Hepatocyte (in vitro differentiated cells): ENCODE measurements around the gene TEX50. TPM values are rescaled to one million over a fixed set of nuclear protein-coding genes. Genes with fewer than 3 reads are reported as not detected.
"Not testable (repeated sequence)": the region's sequence is repeated elsewhere in the genome, so short reads cannot be mapped to it uniquely, and the experiment has no call there.

Experiments used
- DNase-seq: peaks from one replicate; pipeline ENCODE4 v3.0.0-alpha.2; 2016; ENCODE audit warnings: low spot score
- H2AFZ ChIP-seq: fragments of 200-600 bp; sonication (generic); 2 replicates; pipeline ENCODE4 v1.6.0; 2016; ENCODE audit warnings: antibody characterized with exemption, mild to moderate bottlenecking
- H3K27ac ChIP-seq: fragments of 200-600 bp; sonication (generic); 2 replicates; pipeline ENCODE4 v1.5.1; 2016; ENCODE audit warnings: mild to moderate bottlenecking
- H3K27me3 ChIP-seq: fragments of 200-600 bp; sonication (generic); 2 replicates; pipeline ENCODE4 v1.6.1; 2016
- H3K36me3 ChIP-seq: fragments of 200-600 bp; sonication (generic); replicated peaks from 2 replicates; pipeline ENCODE4 v1.5.1; 2016; ENCODE audit warnings: low read depth; ENCODE audit not compliant: insufficient read depth
- H3K4me1 ChIP-seq: fragments of 200-600 bp; sonication (generic); 2 replicates; pipeline ENCODE4 v1.5.1; 2016; ENCODE audit warnings: mild to moderate bottlenecking, moderate library complexity; ENCODE audit not compliant: insufficient read depth
- H3K4me2 ChIP-seq: fragments of 200-600 bp; sonication (generic); 2 replicates; pipeline ENCODE4 v1.6.0; 2016
- H3K4me3 ChIP-seq: fragments of 200-600 bp; sonication (generic); 2 replicates; pipeline ENCODE4 v1.5.1; 2016; ENCODE audit warnings: mild to moderate bottlenecking
- H3K79me2 ChIP-seq: fragments of 200-600 bp; sonication (generic); 2 replicates; pipeline ENCODE4 v1.6.0; 2017; ENCODE audit warnings: mild to moderate bottlenecking
- H3K9me2 ChIP-seq: fragments of 200-600 bp; sonication (generic); replicated peaks from 2 replicates; pipeline ENCODE4 v1.6.0; 2017; ENCODE audit warnings: mild to moderate bottlenecking; ENCODE audit not compliant: insufficient read depth
- H3K9me3 ChIP-seq: fragments of 200-600 bp; sonication (generic); 2 replicates; pipeline ENCODE4 v1.5.1; 2016; ENCODE audit warnings: low read depth, mild to moderate bottlenecking
- H4K20me1 ChIP-seq: fragments of 200-600 bp; sonication (generic); 2 replicates; pipeline ENCODE4 v1.6.0; 2016; ENCODE audit warnings: mild to moderate bottlenecking; ENCODE audit not compliant: insufficient read depth, poor library complexity, severe bottlenecking
- CTCF ChIP-seq: fragments of 200-600 bp; sonication (generic); IDR thresholded peaks from 2 replicates; pipeline ENCODE4 v1.5.1; 2016; ENCODE audit warnings: antibody characterized with exemption, mild to moderate bottlenecking; ENCODE audit not compliant: poor library complexity
- EZH2 ChIP-seq: fragments of 200-600 bp; sonication (generic); IDR thresholded peaks from 2 replicates; pipeline ENCODE4 v1.6.1; 2016; ENCODE audit warnings: antibody characterized with exemption, mild to moderate bottlenecking, borderline replicate concordance
- EZH2phosphoT487 ChIP-seq: fragments of 200-600 bp; sonication (generic); IDR thresholded peaks from one replicate; pipeline ENCODE4 v1.6.1; 2018; ENCODE audit warnings: antibody characterized with exemption, mild to moderate bottlenecking, low read depth, moderate library complexity; ENCODE audit not compliant: unreplicated experiment, severe bottlenecking
- WGBS: methylation state at CpG from one replicate; pipeline ENCODE4 v1.1.6; 2016; ENCODE audit warnings: low lambda C conversion rate; ENCODE audit errors: missing lambda C conversion rate; 5-methylcytosine and 5-hydroxymethylcytosine counted together
- polyA plus RNA-seq: library from polyadenylated mRNA; unstranded; fragments of >200 nt; fragmentation: Nextera tagmentation; extraction: Ambion mirVana; gene quantifications from 2 replicates; pipeline ENCODE4 v1.2.1, GENCODE V29; 2016
- total RNA-seq: library from RNA; depleted of rRNA; stranded (reverse); fragments of >200 nt; gene quantifications from 2 replicates; pipeline ENCODE4 v1.2.3, GENCODE V29; 2014

TEX50 gene
- total and polyA plus RNA-seq, 2 experiments from 2014 or later, result not detected

GRCh38 chr1:173638043-173639021 is 3.2 kb downstream of the TEX50 start:
- TF ChIP-seq EZH2phosphoT487 (no peak), EZH2 (no peak), CTCF (no peak)
- H3K4me2 ChIP-seq, result peak overlapping the region; percentile 64

GRCh38 chr1:173639102-173639501 is 4.0 kb downstream of the TEX50 start:
- H3K4me1 ChIP-seq, result no peaks in the 10 kb centered on the region
- H3K9me2 ChIP-seq, result no peaks in the 10 kb centered on the region
- 30% methylated on average over 2 of the region's 2 CpGs for WGBS
- no peaks in the 10 kb centered on the region for H4K20me1 ChIP-seq
- no peaks in the 10 kb centered on the region for H3K27me3 ChIP-seq
- peak overlapping the region; percentile 79 for H3K27ac ChIP-seq
- no peak for TF ChIP-seq EZH2
- no peak for TF ChIP-seq EZH2phosphoT487
- TF ChIP-seq CTCF, result no peak
- H3K79me2 ChIP-seq, result peaks cover 8% of the 10 kb centered on the region
- no peaks in the 10 kb centered on the region for H3K9me3 ChIP-seq
- no peak overlapping the region for H2AFZ ChIP-seq
- DNase-seq, result no peak
- no peak overlapping the region for H3K4me3 ChIP-seq
- no peaks in the 10 kb centered on the region for H3K36me3 ChIP-seq
- H3K4me2 ChIP-seq, result peak overlapping the region; percentile 64

More at GRCh38 chr1:173638043-173639021, 3.2 kb downstream of the TEX50 start:
- Histone ChIP-seq H4K20me1 (no peaks in the 10 kb centered on the region), H3K79me2 (peaks cover 8% of the 10 kb centered on the region), H2AFZ (no peak overlapping the region), H3K4me1 (no peaks in the 10 kb centered on the region), H3K9me3 (no peaks in the 10 kb centered on the region), H3K27me3 (no peaks in the 10 kb centered on the region), H3K27ac (peak overlapping the region; percentile 79), H3K9me2 (no peaks in the 10 kb centered on the region), H3K36me3 (no peaks in the 10 kb centered on the region), H3K4me3 (peak overlapping the region; percentile 23)
- DNase-seq, result peak; percentile 9
- WGBS, result 74% methylated on average over 12 of the region's 12 CpGs

- not testable (repeated sequence) for H4K20me1 ChIP-seq
- H3K4me2 ChIP-seq, result peak overlapping the region; percentile 11
Observed at GRCh38 chr1:173642450-173643139, 7.5 kb downstream of the TEX50 start.

GRCh38 chr1:173646656-173647055 is 11.5 kb downstream of the TEX50 start:
- Histone ChIP-seq H2AFZ (no peak overlapping the region), H3K27ac (no peak overlapping the region), H4K20me1 (no peaks in the 10 kb centered on the region), H3K4me2 (no peak overlapping the region), H3K4me3 (no peak overlapping the region), H3K27me3 (no peaks in the 10 kb centered on the region), H3K9me2 (no peaks in the 10 kb centered on the region), H3K4me1 (no peaks in the 10 kb centered on the region), H3K9me3 (no peaks in the 10 kb centered on the region), H3K36me3 (no peaks in the 10 kb centered on the region), H3K79me2 (peaks cover 13% of the 10 kb centered on the region)
- 50% methylated on average over 3 of the region's 3 CpGs for WGBS
- TF ChIP-seq EZH2phosphoT487 (no peak), EZH2 (no peak), CTCF (no peak)
- no peak for DNase-seq

More at GRCh38 chr1:173642450-173643139, 7.5 kb downstream of the TEX50 start:
- not testable (repeated sequence) for H3K9me2 ChIP-seq, H3K36me3 ChIP-seq, H3K4me1 ChIP-seq, H3K27me3 ChIP-seq, H2AFZ ChIP-seq, H3K4me3 ChIP-seq, H3K9me3 ChIP-seq
- DNase-seq, result peak; percentile 13
- 79% methylated on average over 4 of the region's 4 CpGs for WGBS
- Histone ChIP-seq H3K27ac (peak overlapping the region; percentile 75), H3K79me2 (peaks cover 19% of the 10 kb centered on the region)
